Kidney (tissue), 11 donors: ENCODE results near the gene FCGR3B. TPM values are rescaled to one million over a fixed set of nuclear protein-coding genes. Genes with fewer than 3 reads are reported as not detected.
A peak's percentile ranks its signal among the peaks of the same experiment; 100 is the strongest.
"Not testable (repeated sequence)": the region's sequence is repeated elsewhere in the genome, so short reads cannot be mapped to it uniquely, and the experiment has no call there.

Experiments
- DNase-seq, 5 donors: peaks; one replicate each; pipeline ENCODE4 v3.0.0-alpha.2; 2013 to 2020
- FAIRE-seq: peaks from 2 replicates; lab custom pipeline; 2012; peaks lifted over from hg19 to GRCh38; lab: Jason Lieb, UNC
- H3K27ac ChIP-seq, 2 donors: one replicate each; pipeline ENCODE4 v1.7.0; 2013; ENCODE audit warnings: low read depth in 2 of 2, low read length in 2 of 2, inconsistent platforms in 1 of 2
- H3K27me3 ChIP-seq: one replicate; pipeline ENCODE4 v1.7.1; 2013; ENCODE audit warnings: low read length, inconsistent platforms; ENCODE audit not compliant: control insufficient read depth, insufficient read depth
- H3K36me3 ChIP-seq, 3 donors: one replicate each; pipeline versions ENCODE4 v1.7.0 to v1.7.1; 2013; ENCODE audit warnings: low read length in 3 of 3, control low read depth in 1 of 3, inconsistent platforms in 1 of 3; ENCODE audit not compliant: insufficient read depth in 3 of 3, control insufficient read depth in 2 of 3
- H3K4me1 ChIP-seq, 3 donors: one replicate each; pipeline versions ENCODE4 v1.7.0 to v1.7.1; 2013; ENCODE audit warnings: low read length in 3 of 3, inconsistent platforms in 1 of 3, low read depth in 1 of 3; ENCODE audit not compliant: control insufficient read depth in 2 of 3, insufficient read depth in 2 of 3
- H3K4me3 ChIP-seq, 3 donors: one replicate each; pipeline versions ENCODE4 v1.7.0 to v1.8.1; 2013; ENCODE audit warnings: low read length in 3 of 3, control low read depth in 1 of 3, inconsistent platforms in 1 of 3
- H3K9ac ChIP-seq, 3 donors: one replicate each; pipeline versions ENCODE4 v1.7.0 to v1.7.1; 2013; ENCODE audit warnings: low read length in 3 of 3, control low read depth in 1 of 3, inconsistent platforms in 1 of 3
- H3K9me3 ChIP-seq, 3 donors: one replicate each; pipeline versions ENCODE4 v1.7.0 to v1.7.1; 2013; ENCODE audit warnings: low read length in 3 of 3, control low read depth in 1 of 3, inconsistent platforms in 1 of 3; ENCODE audit not compliant: control insufficient read depth in 2 of 3, insufficient read depth in 1 of 3
- intact Hi-C: fragments of 100-400 bp; cut with DNase I; formaldehyde crosslinking; loops from one replicate; pipeline ENCODE4 v1.11.1; 2022
- polyA plus RNA-seq: library from polyadenylated mRNA; stranded (reverse); fragments of 350-450 nt; fragmentation: Illumina TruSeq; extraction: RNeasy Lipid Tissue Mini Kit (QIAGEN cat#74804); gene quantifications from one replicate; pipeline ENCODE4 v1.2.3, GENCODE V29; 2014; ENCODE audit warnings: low read depth, low replicate concordance; ENCODE audit not compliant: insufficient read depth
- total RNA-seq: library from RNA; stranded (reverse); fragmentation: NEBNext Ultra II Directional; extraction: Animal tissue kit (Norgen Biotek cat#: 25700); gene quantifications from one replicate; pipeline ENCODE4 v1.2.1, GENCODE V29; 2021
- donor health status: control.
- donor health status: control.
- donor health status: DM: yes; HTN: yes; CAD: no.
- donor health status: Normal renal cell carcinoma (clear cell type).

Gene FCGR3B
- total and polyA plus RNA-seq, 2 donors from 2014 or later, result 4.3 TPM; not detected in 1

GRCh38 chr1:161636189-161636782, 5.3 kb upstream of the FCGR3B start:
- H3K36me3 ChIP-seq, intact Hi-C loops, FAIRE-seq, H3K9me3 ChIP-seq, H3K27me3 ChIP-seq, H3K4me3 ChIP-seq, H3K27ac ChIP-seq, H3K9ac ChIP-seq, DNase-seq, H3K4me1 ChIP-seq: not testable (repeated sequence)

- H3K4me3 ChIP-seq, intact Hi-C loops, FAIRE-seq, H3K27me3 ChIP-seq, H3K9ac ChIP-seq, H3K9me3 ChIP-seq, DNase-seq, H3K4me1 ChIP-seq, H3K27ac ChIP-seq, H3K36me3 ChIP-seq: not testable (repeated sequence)
Measured at GRCh38 chr1:161634993-161635392, 4.0 kb upstream of the FCGR3B start.

GRCh38 chr1:161630128-161630742, 741 bp downstream of the FCGR3B start:
- intact Hi-C loops, H3K4me1 ChIP-seq, H3K27me3 ChIP-seq, FAIRE-seq, H3K4me3 ChIP-seq, H3K9me3 ChIP-seq, H3K27ac ChIP-seq, H3K9ac ChIP-seq, H3K36me3 ChIP-seq, DNase-seq: not testable (repeated sequence)

- H3K4me3 ChIP-seq, intact Hi-C loops, H3K27ac ChIP-seq, FAIRE-seq, H3K4me1 ChIP-seq, H3K36me3 ChIP-seq, H3K27me3 ChIP-seq, H3K9me3 ChIP-seq, H3K9ac ChIP-seq: not testable (repeated sequence)
- DNase-seq, result peak in 1 of 5 donors; percentile 49
Measured at GRCh38 chr1:161626445-161627146, 4.4 kb downstream of the FCGR3B start.

- intact Hi-C loops, H3K4me3 ChIP-seq, H3K36me3 ChIP-seq, H3K4me1 ChIP-seq, FAIRE-seq, H3K9ac ChIP-seq, H3K27ac ChIP-seq, DNase-seq, H3K9me3 ChIP-seq: not testable (repeated sequence)
- peaks cover 11% of the 10 kb centered on the region for H3K27me3 ChIP-seq
Measured at GRCh38 chr1:161624605-161625004, 6.4 kb downstream of the FCGR3B start.

- H3K4me3 ChIP-seq, FAIRE-seq, H3K9ac ChIP-seq, H3K36me3 ChIP-seq, H3K9me3 ChIP-seq, DNase-seq, H3K27ac ChIP-seq, intact Hi-C loops, H3K4me1 ChIP-seq: not testable (repeated sequence)
- peaks cover 11% of the 10 kb centered on the region for H3K27me3 ChIP-seq
Measured at GRCh38 chr1:161623401-161624051, 7.5 kb downstream of the FCGR3B start.

- H3K36me3 ChIP-seq, H3K4me3 ChIP-seq, H3K9me3 ChIP-seq, DNase-seq, intact Hi-C loops, FAIRE-seq, H3K4me1 ChIP-seq, H3K9ac ChIP-seq, H3K27ac ChIP-seq: not testable (repeated sequence)
- peaks cover 11% of the 10 kb centered on the region for H3K27me3 ChIP-seq
Measured at GRCh38 chr1:161622054-161622453, 8.9 kb downstream of the FCGR3B start.
